Measurements from ENCODE around the gene UGT3A2.
"Not testable (repeated sequence)": the region's sequence is repeated elsewhere in the genome, so short reads cannot be mapped to it uniquely, and the experiment has no call there.

UGT3A2 gene

DNA sequence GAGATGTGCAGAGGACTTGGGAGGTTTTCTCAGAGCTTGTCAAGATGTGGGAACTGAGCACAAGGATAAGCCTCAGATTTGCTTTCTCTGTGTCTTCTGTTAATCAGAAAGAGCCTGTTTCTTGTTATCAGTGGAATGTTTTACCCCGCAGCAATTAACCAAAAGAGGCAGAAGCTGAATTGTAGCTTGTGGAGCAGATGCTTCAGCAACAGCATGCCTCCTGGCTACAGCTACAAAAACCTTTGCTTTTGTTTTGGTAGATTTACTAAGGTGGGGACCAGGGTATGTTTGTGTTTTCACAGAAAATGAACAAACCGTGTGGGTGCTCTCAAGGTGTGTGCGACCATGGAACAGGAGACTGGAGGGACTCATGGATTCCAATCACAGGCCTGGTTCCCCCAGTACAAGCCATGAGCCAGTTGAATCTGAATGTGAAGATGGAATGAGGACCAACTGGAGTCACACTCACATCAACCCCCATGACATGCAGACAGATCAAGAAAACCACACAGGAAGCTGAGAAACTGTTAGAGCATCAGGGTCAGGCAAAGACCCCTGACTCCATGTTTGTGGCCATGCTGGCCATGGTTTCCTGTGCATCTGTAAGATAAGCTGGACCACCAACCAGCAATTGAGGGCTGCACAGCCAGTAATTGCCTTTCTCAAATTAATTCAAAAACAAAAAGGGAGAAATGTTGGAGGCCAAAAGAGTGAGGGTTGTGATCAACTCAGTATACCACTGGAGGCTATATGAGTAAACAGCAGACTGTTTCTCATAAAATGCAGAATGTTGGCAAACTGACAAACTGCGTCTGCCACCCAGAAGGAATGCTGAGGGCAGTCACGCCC, 6.9 kb downstream of the UGT3A2 start:
- Mint-ChIP-seq H3K27me3 (peaks cover 13% of the 10 kb centered on the region), H3K4me3 (no peak overlapping the region), H3K4me1 (no peaks in the 10 kb centered on the region), H3K36me3 (no peaks in the 10 kb centered on the region), H3K9me3 (no peaks in the 10 kb centered on the region), H3K27ac (no peak overlapping the region)

DNA sequence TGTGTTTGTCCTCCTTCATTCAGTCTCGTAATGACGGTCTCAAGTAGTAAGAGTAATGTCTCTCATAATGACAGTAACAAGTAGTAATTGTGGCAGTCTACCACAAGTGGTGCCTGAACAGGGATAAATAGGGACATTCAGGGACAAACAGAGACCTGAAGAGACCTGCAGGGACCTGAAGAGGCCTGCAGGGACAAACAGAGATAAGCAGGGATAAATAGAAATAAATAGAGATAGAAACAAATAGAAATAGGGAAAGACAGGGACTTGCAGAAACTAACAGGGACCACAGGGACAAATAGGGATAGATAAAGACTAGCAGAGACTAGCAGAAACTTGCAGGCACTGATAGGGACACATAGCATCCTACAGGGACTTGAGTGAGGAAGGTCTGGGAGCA, 7.9 kb downstream of the UGT3A2 start:
- no peak overlapping the region for H3K4me3 Mint-ChIP-seq
- peaks cover 5% of the 10 kb centered on the region for H3K4me1 Mint-ChIP-seq
- H3K9me3 Mint-ChIP-seq: no peaks in the 10 kb centered on the region
- H3K36me3 Mint-ChIP-seq: no peaks in the 10 kb centered on the region
- no peak overlapping the region for H3K27ac Mint-ChIP-seq
- peaks cover 14% of the 10 kb centered on the region for H3K27me3 Mint-ChIP-seq

DNA sequence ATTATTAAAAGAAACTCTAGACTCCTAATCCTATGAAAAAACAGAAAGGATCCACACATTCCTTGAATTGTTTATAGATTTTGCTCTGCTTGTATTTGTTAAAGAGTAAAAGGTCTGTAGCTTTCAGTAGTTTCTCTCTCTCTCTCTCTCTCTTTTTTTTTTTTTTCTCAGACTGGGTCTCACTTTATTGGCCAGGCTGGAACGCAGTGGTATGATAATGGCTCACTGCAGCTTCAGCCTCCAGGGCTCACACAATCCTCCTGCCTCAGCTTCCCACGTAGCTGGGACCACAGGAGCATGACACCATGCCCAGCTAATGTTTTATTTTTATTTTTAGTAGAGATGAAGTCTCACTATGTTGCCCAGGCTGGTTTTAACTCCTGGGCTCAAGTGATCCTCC, 9.3 kb downstream of the UGT3A2 start:
- H3K36me3 Mint-ChIP-seq: no peaks in the 10 kb centered on the region
- no peaks in the 10 kb centered on the region for H3K9me3 Mint-ChIP-seq
- H3K4me3 Mint-ChIP-seq: no peak overlapping the region
- peaks cover 5% of the 10 kb centered on the region for H3K4me1 Mint-ChIP-seq
- H3K27me3 Mint-ChIP-seq: peaks cover 14% of the 10 kb centered on the region
- H3K27ac Mint-ChIP-seq: no peak overlapping the region

DNA sequence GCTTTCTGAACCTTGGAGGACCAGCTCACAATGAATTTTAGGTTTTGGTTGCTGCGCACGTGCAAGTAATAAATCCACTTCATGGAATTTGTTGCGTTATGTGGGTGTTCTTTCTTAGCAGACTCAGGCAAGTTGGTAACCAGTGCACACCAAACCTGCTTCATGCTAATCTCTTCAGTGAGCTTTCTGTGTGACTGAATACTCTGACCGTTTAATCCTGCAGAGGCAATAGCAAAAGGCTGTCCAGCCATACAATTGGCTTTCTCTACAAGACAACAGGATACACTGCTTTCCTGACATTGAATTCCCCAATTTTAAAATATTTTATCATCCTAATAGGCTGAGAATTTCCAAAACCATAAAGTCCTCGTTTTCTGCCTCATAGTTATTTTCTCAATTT, 10.3 kb downstream of the UGT3A2 start:
- Mint-ChIP-seq H3K4me1 (peaks cover 5% of the 10 kb centered on the region), H3K4me3 (no peak overlapping the region), H3K27me3 (peaks cover 14% of the 10 kb centered on the region), H3K9me3 (no peaks in the 10 kb centered on the region), H3K27ac (no peak overlapping the region), H3K36me3 (no peaks in the 10 kb centered on the region)

DNA sequence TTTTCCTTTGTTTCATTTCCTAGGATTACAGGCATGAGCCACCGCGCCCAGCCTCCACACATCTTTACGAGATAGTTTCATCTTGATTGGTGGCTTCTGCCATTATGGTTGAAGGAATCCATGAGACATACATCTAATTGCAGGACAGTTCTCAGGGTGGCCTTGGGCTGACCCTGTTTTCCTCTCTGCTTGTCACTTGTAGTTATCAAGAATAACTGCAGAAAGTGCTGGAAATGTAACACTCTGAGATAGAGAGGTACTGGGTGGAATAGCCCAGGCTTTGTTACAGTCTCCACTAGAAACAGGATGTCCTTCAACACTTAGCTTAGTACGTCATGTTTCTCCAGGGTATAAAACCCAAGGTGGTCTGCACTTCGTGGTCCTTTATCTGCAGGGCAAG, 10.7 kb downstream of the UGT3A2 start:
- H3K4me3 Mint-ChIP-seq: no peak overlapping the region
- no peaks in the 10 kb centered on the region for H3K36me3 Mint-ChIP-seq
- peaks cover 5% of the 10 kb centered on the region for H3K4me1 Mint-ChIP-seq
- peaks cover 14% of the 10 kb centered on the region for H3K27me3 Mint-ChIP-seq
- no peak overlapping the region for H3K27ac Mint-ChIP-seq
- H3K9me3 Mint-ChIP-seq: no peaks in the 10 kb centered on the region

DNA sequence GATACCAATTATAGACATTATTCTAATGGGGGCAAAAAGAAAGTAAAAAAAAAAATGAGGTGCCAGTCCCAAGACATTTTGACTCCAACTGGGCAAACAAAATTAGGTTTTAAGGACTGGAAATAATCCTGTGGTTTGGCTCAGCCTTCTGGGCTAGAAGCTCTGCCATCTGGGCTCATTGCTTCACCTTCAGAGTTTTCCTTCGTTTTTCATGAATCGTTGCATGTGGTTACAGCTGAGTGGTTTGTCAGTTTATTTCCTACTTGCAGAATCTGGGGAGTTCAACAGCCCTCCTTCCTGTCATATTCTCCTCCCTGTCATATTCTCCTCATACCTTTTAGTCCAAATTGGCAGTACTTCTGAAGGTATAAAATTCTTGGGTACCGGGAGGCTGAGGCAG, 12.0 kb downstream of the UGT3A2 start:
- H3K4me1 Mint-ChIP-seq: peaks cover 5% of the 10 kb centered on the region
- H3K9me3 Mint-ChIP-seq: no peaks in the 10 kb centered on the region
- H3K36me3 Mint-ChIP-seq: no peaks in the 10 kb centered on the region
- peaks cover 14% of the 10 kb centered on the region for H3K27me3 Mint-ChIP-seq
- no peak overlapping the region for H3K27ac Mint-ChIP-seq
- no peak overlapping the region for H3K4me3 Mint-ChIP-seq

DNA sequence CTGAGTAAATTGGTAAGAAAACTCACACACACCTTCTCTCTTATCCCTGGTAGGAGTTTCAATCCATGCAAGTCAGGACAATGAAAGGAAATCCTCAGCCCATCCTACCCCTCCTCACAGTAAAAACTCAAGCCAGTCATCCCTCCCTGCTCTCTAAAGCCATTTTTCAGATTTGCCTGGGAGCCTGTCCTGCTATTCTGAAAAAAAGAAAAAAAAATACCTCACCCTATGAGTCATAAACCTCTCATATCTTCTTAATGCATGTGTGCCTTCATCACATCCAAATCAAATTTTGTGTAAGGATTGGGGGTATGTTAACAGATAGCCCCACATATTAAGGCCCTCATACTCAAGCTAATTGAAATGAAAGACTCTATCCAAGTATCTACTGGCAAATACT, 14.1 kb downstream of the UGT3A2 start:
- Mint-ChIP-seq H3K4me1 (peaks cover 5% of the 10 kb centered on the region), H3K36me3 (no peaks in the 10 kb centered on the region)

DNA sequence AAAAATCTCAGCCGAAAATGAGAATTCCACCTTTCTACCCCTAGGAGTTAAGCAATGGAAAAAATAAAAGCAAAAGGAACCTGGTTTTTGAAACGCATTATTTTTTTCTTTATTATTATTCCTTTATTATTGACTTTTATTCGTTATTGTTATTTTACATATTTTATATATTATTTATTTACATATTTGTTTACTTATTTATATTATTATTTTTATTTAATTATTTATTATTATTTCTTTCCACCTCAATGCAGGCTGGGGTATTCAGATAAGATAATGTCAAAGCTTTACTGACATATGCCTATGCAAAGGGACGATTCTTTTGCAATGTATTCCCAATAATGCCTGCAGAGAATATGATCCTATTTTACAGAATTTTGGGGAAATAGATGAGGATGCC, 16.7 kb downstream of the UGT3A2 start:
- Mint-ChIP-seq H3K27ac (no peak overlapping the region), H3K36me3 (no peaks in the 10 kb centered on the region), H3K9me3 (no peaks in the 10 kb centered on the region), H3K27me3 (peaks cover 5% of the 10 kb centered on the region), H3K4me1 (peaks cover 5% of the 10 kb centered on the region), H3K4me3 (no peak overlapping the region)

More for the DNA sequence above, 14.1 kb downstream of the UGT3A2 start:
- Mint-ChIP-seq H3K4me3 (no peak overlapping the region), H3K27me3 (peaks cover 10% of the 10 kb centered on the region), H3K9me3 (no peaks in the 10 kb centered on the region), H3K27ac (no peak overlapping the region)

DNA sequence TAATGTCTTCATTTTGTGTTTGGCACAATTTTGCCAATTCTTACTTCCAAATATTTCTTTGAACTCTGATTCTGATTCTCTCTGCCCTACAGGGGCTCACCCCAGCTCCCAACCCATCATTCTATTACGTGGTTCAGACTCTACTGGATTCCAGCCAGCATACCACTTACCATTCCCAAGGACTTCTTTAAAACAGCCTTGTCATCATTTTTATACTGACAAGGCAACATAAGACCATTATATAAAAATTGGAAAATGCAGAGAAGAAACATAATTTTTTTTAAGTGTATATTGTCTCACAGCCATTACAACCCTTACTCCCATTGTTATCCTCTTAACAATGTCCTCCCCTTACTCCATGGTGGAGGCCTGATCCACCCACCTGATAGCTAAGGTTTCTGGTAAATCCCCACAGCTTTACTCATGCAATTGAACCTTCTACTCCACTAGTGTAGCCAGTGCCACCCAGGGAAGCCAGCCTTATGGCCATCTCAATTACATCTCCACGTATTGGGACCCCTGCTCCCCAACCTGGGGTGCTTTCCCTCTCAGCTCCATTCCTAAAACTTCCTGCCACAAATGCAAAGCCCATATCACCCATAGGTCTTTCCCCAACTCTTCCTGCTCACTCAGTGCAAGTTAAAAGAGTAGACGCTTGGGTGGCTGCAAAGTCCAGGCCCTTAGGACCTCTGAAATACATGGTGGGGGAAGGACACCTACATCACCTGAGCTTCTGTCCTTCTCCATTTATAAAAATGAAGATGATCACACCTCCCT, 19.1 kb downstream of the UGT3A2 start:
- no peaks in the 10 kb centered on the region for H3K27me3 Mint-ChIP-seq
- H3K4me3 Mint-ChIP-seq: no peak overlapping the region
- H3K27ac Mint-ChIP-seq: no peak overlapping the region
- H3K4me1 Mint-ChIP-seq: no peaks in the 10 kb centered on the region
- H3K36me3 Mint-ChIP-seq: no peaks in the 10 kb centered on the region
- H3K9me3 Mint-ChIP-seq: no peaks in the 10 kb centered on the region

DNA sequence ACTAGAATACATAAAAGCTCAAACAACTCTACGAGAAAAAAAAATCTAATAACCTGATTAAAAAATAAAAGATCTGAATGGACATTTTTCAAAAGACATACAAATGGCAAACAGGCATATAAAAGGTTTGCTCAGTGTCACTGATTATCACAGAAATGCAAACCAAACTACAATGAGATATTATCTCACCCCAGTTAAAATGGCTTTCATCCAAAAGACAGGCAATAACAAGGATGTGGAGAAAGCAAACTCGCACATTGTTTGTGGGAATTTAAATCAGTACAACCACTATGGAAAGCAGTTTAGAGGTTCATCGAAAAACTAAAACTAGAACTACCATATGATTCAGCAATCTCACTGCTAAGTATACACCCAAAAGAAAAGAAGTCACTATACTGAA, 20.8 kb downstream of the UGT3A2 start:
- H3K27ac Mint-ChIP-seq: no peak overlapping the region
- no peak overlapping the region for H3K4me3 Mint-ChIP-seq

DNA sequence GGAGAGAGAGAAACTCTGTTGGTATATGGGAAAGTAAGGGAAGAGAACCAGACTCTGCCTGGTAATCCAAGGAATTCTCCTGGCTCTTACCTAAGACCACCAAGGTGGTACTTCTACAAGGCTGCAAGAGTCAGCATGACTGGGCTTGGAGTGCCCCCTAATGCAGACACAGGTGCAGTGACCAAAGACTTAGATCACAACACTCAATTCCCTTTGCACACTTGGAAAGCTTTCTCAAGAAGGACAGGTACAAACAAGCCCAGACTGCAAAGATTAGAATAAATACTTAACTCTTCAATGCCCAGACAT, 25.2 kb downstream of the UGT3A2 start:
- no peaks in the 10 kb centered on the region for H3K4me1 Mint-ChIP-seq
- H3K9me3 Mint-ChIP-seq: no peaks in the 10 kb centered on the region
- no peak overlapping the region for H3K4me3 Mint-ChIP-seq
- peaks cover 5% of the 10 kb centered on the region for H3K27me3 Mint-ChIP-seq
- no peak overlapping the region for H3K27ac Mint-ChIP-seq
- no peaks in the 10 kb centered on the region for H3K36me3 Mint-ChIP-seq

More for the DNA sequence above, 20.8 kb downstream of the UGT3A2 start:
- no peaks in the 10 kb centered on the region for H3K27me3 Mint-ChIP-seq
- H3K4me1 Mint-ChIP-seq: no peaks in the 10 kb centered on the region
- H3K9me3 Mint-ChIP-seq: no peaks in the 10 kb centered on the region
- no peaks in the 10 kb centered on the region for H3K36me3 Mint-ChIP-seq

DNA sequence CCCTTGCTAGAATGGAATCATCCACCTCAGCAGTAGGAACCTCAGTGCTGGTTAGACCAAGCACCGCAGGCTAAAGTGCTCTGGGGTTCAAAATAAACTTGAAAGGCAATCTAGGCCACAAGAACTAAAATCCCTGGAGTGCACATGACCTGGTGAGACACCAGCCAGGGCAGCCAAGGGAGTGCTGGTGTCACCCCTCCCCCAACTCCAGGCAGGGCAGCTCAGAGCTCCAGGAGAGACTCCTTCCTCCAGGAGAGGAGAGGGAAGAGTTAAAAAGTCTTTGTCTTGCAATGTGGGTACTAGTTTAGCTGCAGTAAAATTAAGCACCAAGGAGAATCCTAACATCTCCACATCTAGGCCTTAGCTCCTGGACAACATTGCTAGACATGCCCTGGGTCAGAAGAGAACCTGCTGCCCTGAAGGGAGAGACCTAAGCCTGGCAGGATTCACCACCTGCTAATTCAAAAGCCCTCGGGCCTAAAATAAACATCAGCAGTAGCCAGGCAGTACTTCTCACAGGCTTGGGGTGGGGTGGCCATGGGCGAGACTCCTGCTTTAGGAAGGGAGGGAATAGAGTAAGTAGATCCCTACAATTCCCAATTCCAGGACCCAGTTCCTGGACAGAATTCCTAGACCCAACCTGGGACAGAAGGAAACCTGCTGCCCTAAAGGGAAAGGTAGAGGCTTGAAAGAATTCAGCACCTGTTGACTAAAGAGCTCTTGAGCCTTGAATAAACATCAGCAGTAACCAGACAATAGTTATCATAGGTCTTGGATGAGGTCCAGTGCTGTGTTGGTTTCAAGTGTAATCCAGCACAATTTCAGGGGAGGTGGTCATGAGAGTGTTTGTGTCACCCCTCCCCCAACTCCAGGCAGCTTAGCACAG, 25.8 kb downstream of the UGT3A2 start:
- H3K4me1 Mint-ChIP-seq: no peaks in the 10 kb centered on the region
- no peak overlapping the region for H3K4me3 Mint-ChIP-seq
- H3K36me3 Mint-ChIP-seq: no peaks in the 10 kb centered on the region
- peaks cover 5% of the 10 kb centered on the region for H3K27me3 Mint-ChIP-seq
- H3K27ac Mint-ChIP-seq: no peak overlapping the region
- H3K9me3 Mint-ChIP-seq: no peaks in the 10 kb centered on the region

DNA sequence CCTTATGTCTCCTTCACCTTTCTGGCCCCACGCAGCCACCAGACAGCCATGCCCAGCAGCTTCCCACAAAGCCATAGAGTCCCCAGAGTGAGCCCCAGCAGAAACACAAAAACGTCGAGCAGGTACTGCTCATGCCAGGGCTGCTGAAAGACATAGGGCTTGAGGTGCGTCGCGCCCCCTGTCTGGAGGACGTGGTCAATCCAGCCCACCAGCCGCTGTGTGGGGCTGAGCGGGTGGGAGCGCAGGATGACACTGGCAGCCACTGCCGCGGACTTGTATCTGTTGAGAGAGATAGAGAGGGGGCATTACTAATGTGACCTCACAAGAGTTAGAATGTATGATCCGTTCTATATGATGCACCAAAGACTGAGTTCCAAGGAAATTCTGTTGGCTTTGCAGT, 31.0 kb downstream of the UGT3A2 start:
- no peak overlapping the region for H3K4me3 Mint-ChIP-seq
- H3K27ac Mint-ChIP-seq: no peak overlapping the region
- peaks cover 5% of the 10 kb centered on the region for H3K27me3 Mint-ChIP-seq

DNA sequence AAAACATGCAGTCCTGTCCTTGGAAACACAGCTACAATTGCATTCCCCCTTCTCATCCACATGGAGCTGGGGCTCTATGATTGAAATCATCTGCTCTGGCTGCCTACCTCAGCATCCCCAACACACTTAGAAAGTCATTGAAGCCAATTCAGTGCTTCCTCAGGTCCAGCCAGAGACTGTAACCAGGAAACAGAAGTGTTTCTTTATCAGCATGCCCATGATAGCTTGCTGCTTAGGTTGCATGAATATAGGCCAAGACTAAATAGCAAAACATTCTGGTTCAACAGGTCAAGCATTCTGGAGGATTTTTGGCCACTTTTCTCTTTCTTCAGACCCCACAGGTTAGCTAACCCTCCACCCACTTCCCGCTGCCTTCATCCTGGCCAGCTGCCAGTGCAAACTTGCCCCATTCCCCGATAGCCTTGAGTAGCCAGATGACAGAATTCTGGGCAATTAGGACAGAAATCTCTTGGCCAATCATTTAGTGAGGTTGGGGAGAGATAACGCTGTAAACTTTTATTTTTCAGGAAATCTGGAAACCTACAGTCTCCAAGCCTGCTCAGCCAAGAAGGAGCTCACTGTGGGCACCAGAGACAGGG, 32.0 kb downstream of the UGT3A2 start:
- not testable (repeated sequence) for H3K9me3 Mint-ChIP-seq, H3K27me3 Mint-ChIP-seq

More for the DNA sequence above, 31.0 kb downstream of the UGT3A2 start:
- H3K4me1 Mint-ChIP-seq: no peaks in the 10 kb centered on the region
- H3K36me3 Mint-ChIP-seq: no peaks in the 10 kb centered on the region
- H3K9me3 Mint-ChIP-seq: no peaks in the 10 kb centered on the region

DNA sequence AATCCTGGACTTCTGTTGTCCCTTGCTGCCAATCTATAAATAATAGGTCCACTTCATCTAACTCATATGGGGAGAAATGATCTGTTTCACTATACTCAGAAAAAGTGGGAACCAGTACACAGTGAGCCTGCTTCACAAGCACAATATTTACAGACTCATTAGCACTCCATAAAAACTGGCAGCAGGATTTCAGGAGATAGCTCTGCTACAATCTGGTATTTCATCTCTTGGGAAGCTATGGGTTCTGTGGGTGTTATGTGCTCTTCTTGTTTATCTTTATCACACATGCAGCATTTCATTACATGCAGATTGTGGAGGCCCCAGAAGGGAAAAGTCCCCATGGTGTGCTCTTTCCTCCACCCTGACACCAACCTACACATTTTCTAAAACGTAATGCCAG, 33.2 kb downstream of the UGT3A2 start:
- Mint-ChIP-seq H3K4me3 (no peak overlapping the region), H3K9me3 (no peaks in the 10 kb centered on the region)

More for the DNA sequence above, 32.0 kb downstream of the UGT3A2 start:
- not testable (repeated sequence) for H3K36me3 Mint-ChIP-seq, H3K4me3 Mint-ChIP-seq, H3K4me1 Mint-ChIP-seq, H3K27ac Mint-ChIP-seq

More for the DNA sequence above, 33.2 kb downstream of the UGT3A2 start:
- Mint-ChIP-seq H3K27me3 (peaks cover 5% of the 10 kb centered on the region), H3K27ac (no peak overlapping the region), H3K36me3 (no peaks in the 10 kb centered on the region), H3K4me1 (no peaks in the 10 kb centered on the region)

All from activated naive CD4-positive, alpha-beta T cell treated with anti-CD3 and anti-CD28 coated beads, Interleukin-2, amount 50 U/mL, for 24 hours (primary cell).